Spleen (tissue), 11 donors: ENCODE data around the gene HGFAC. TPM values are rescaled to one million over a fixed set of nuclear protein-coding genes. Genes with fewer than 3 reads are reported as not detected.
A peak's percentile ranks its signal among the peaks of the same experiment; 100 is the strongest.

ENCODE experiments used
- DNase-seq: peaks from one replicate; pipeline ENCODE4 v3.0.0-alpha.2; 2020
- H3K27ac ChIP-seq, 8 donors: fragments of 200-600 bp; sonication (generic) in 7 of 8; 1 replicate in 4 of 8; 2 replicates in 4 of 8; pipeline versions ENCODE4 v1.5.0 to v1.8.0; 2016 to 2021; ENCODE audit warnings: inconsistent platforms in 4 of 8, mild to moderate bottlenecking in 4 of 8, moderate library complexity in 1 of 8
- H3K27me3 ChIP-seq, 7 donors: fragments of 200-600 bp; sonication (generic) in 6 of 7; replicated peaks in 1 of 7; 1 replicate in 4 of 7; 2 replicates in 3 of 7; pipeline versions ENCODE4 v1.5.0 to v1.8.0; 2016 to 2021; ENCODE audit warnings: inconsistent platforms in 3 of 7, mild to moderate bottlenecking in 1 of 7
- H3K36me3 ChIP-seq, 6 donors: fragments of 200-600 bp; sonication (generic) in 5 of 6; 1 replicate in 4 of 6; 2 replicates in 2 of 6; pipeline versions ENCODE4 v1.5.0 to v1.8.0; 2016 to 2021; ENCODE audit warnings: inconsistent platforms in 2 of 6
- H3K4me1 ChIP-seq, 6 donors: fragments of 200-600 bp; sonication (generic) in 5 of 6; 1 replicate in 3 of 6; 2 replicates in 3 of 6; pipeline versions ENCODE4 v1.5.0 to v1.8.0; 2016 to 2021; ENCODE audit warnings: inconsistent platforms in 3 of 6
- H3K4me3 ChIP-seq, 8 donors: fragments of 200-600 bp; sonication (generic) in 7 of 8; 1 replicate in 4 of 8; 2 replicates in 4 of 8; pipeline versions ENCODE4 v1.5.0 to v1.8.0; 2016 to 2021; ENCODE audit warnings: inconsistent platforms in 4 of 8, mild to moderate bottlenecking in 4 of 8, moderate library complexity in 2 of 8
- H3K9me3 ChIP-seq, 8 donors: fragments of 200-600 bp; sonication (generic) in 7 of 8; 1 replicate in 4 of 8; 2 replicates in 4 of 8; pipeline versions ENCODE4 v1.5.0 to v1.8.0; 2016 to 2021; ENCODE audit warnings: inconsistent platforms in 4 of 8
- POLR2A ChIP-seq, 3 donors: fragments of 450-650 bp; IDR thresholded peaks; one replicate each; pipeline ENCODE4 v1.5.1; 2017; ENCODE audit warnings: antibody characterized with exemption in 3 of 3, mild to moderate bottlenecking in 1 of 3
- POLR2AphosphoS5 ChIP-seq, 3 donors: sonication (generic); formaldehyde crosslinking; IDR thresholded peaks; one replicate each; pipeline ENCODE4 v1.5.1; 2017; ENCODE audit warnings: antibody characterized with exemption in 3 of 3
- WGBS, 5 donors: extraction: QIAGEN DNeasy Blood & Tissue Kit in 3 of 5; methylation state at CpG; one replicate each; pipeline versions ENCODE4 v1.1.5 to v1.1.7; 2013 to 2018; 5-methylcytosine and 5-hydroxymethylcytosine counted together
- intact Hi-C: fragments of 100-400 bp; cut with DNase I; formaldehyde crosslinking; loops from one replicate; pipeline ENCODE4 v1.15.0; 2023; ENCODE audit warnings: low total_unique reads
- polyA plus RNA-seq, 3 donors: library from polyadenylated mRNA; stranded (reverse); fragments of 200-250 nt; gene quantifications; one replicate each; pipeline ENCODE4 v1.2.1, GENCODE V29; 2013
- total RNA-seq, 7 donors: library from RNA; depleted of rRNA in 3 of 7; stranded (reverse); fragments of >200 nt in 3 of 7; fragmentation: NEBNext Ultra II Directional in 4 of 7; extraction: Animal tissue kit (Norgen Biotek cat#: 25700) in 4 of 7; gene quantifications; one replicate each; pipeline versions ENCODE4 v1.1.0 to v1.2.1, GENCODE V29; 2016 to 2021
- TF ChIP-seq, protein P1 (sequence below), 11 experiments: fragments of 200-600 bp in 7 of 11; fragments of 450-650 bp in 4 of 11; sonication (generic) in 4 of 11; IDR thresholded peaks in 8 of 11; conservative IDR thresholded peaks in 3 of 11; 1 replicate in 7 of 11; 2 replicates in 4 of 11; pipeline versions ENCODE4 v1.4.0 to v1.8.0; 2016 to 2021; ENCODE audit warnings: antibody characterized with exemption in 11 of 11, inconsistent platforms in 4 of 11, mild to moderate bottlenecking in 1 of 11
- donor health status: healthy with polysubstance abuse.
- donor health status: DM: no; HTN: no; CAD: no; lungs with moderate emphysema.
- donor health status: DM: no; HTN: no; CAD: no.
- donor health status: Bipolar disorder and iron deficiency.
- donor health status: healthy.
- donor health status: DM: no; HTN: no; CAD: no.
- donor health status: DM: yes; HTN: yes; CAD: no.

Gene HGFAC
- total and polyA plus RNA-seq, 10 donors = 0.11 to 0.47 (median 0.32) TPM; not detected in 5

GRCh38 chr4:3468154-3468553, 26.4 kb downstream of the HGFAC start:
- H3K9me3 ChIP-seq = no peaks in the 10 kb centered on the region
- H3K27ac ChIP-seq = no peak overlapping the region
- no peaks in the 10 kb centered on the region for H3K36me3 ChIP-seq
- TF ChIP-seq POLR2AphosphoS5 (IDR thresholded peaks at IDR 0.05) (no peak), POLR2A (IDR thresholded peaks at IDR 0.05) (no peak)
- TF ChIP-seq, protein P1, sequence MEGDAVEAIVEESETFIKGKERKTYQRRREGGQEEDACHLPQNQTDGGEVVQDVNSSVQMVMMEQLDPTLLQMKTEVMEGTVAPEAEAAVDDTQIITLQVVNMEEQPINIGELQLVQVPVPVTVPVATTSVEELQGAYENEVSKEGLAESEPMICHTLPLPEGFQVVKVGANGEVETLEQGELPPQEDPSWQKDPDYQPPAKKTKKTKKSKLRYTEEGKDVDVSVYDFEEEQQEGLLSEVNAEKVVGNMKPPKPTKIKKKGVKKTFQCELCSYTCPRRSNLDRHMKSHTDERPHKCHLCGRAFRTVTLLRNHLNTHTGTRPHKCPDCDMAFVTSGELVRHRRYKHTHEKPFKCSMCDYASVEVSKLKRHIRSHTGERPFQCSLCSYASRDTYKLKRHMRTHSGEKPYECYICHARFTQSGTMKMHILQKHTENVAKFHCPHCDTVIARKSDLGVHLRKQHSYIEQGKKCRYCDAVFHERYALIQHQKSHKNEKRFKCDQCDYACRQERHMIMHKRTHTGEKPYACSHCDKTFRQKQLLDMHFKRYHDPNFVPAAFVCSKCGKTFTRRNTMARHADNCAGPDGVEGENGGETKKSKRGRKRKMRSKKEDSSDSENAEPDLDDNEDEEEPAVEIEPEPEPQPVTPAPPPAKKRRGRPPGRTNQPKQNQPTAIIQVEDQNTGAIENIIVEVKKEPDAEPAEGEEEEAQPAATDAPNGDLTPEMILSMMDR (IDR thresholded peaks at IDR 0.05 in 8 of 11, conservative IDR thresholded peaks at IDR 0.05 in 3 of 11) = no peak
- H3K4me1 ChIP-seq = peaks cover 0 to 9% (median 5%) of the 10 kb centered on the region in 6 donors
- H3K4me3 ChIP-seq = no peak overlapping the region
- 86 to 98% (median 91%) methylated on average over 10 of the region's 10 CpGs for WGBS, 5 donors
- peaks cover 0 to 67% (median 29%) of the 10 kb centered on the region in 7 donors for H3K27me3 ChIP-seq
- intact Hi-C loops = no loop called here
- peak; percentile 30 for DNase-seq

GRCh38 chr4:3468804-3469203, 27.0 kb downstream of the HGFAC start:
- no peaks in the 10 kb centered on the region for H3K9me3 ChIP-seq
- H3K27ac ChIP-seq = no peak overlapping the region
- H3K36me3 ChIP-seq = no peaks in the 10 kb centered on the region
- intact Hi-C loops = no loop called here
- H3K4me1 ChIP-seq = peaks cover 0 to 2% (median 0%) of the 10 kb centered on the region in 6 donors
- no peak overlapping the region for H3K4me3 ChIP-seq
- no peak for DNase-seq
- H3K27me3 ChIP-seq = peaks cover 0 to 67% (median 22%) of the 10 kb centered on the region in 7 donors
- TF ChIP-seq, protein P1 (IDR thresholded peaks at IDR 0.05 in 8 of 11, conservative IDR thresholded peaks at IDR 0.05 in 3 of 11) = no peak
- TF ChIP-seq POLR2A (IDR thresholded peaks at IDR 0.05) (no peak), POLR2AphosphoS5 (IDR thresholded peaks at IDR 0.05) (no peak)
- WGBS, 5 donors = 83 to 99% (median 93%) methylated on average over 11 of the region's 11 CpGs

DNA sequence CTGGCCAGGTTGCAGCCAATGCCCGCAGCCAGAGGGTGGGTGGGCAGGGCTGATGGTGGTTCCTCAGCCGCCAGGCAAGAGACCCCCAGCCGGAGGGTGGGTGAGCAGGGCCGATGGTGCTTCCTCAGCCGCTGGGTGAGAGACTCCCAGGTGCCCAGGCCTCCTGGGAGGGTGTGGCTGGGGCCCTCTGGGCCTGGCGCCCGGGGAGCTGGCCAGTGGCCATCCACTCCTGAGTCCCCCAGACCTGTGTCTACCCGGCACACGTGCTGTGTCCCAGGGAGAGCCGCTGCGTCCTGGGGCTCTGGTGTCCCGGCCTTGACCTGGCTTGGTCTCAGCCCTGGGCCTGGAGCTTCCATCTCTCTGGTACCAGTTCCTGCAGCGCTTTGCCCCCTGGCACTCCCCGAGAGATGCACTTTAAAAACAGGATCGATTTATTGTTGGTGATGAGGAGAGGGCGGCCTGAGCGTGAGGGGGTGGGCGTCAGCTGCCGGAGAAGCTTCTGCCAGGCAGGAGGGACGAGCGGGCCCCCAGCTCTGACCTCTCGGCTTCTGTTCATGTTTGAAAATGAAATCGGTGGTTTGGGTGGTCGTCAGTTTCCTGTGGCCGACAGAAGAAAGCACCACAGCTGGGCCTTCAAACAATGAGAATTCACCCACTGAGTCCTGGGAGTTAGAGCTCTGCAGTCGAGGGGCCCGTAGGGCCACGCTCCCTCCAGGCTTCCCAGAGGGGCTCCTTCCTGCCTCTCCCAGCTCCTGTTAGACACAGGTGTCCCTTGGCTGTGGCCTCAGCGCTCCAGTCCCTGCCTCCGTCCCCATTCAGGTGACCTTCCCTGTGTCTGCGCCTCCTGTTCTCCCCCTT, 27.8 kb downstream of the HGFAC start:
- intact Hi-C loops = no loop called here
- DNase-seq = peak; percentile 50
- TF ChIP-seq, protein P1 (IDR thresholded peaks at IDR 0.05 in 8 of 11, conservative IDR thresholded peaks at IDR 0.05 in 3 of 11) = no peak

More for the DNA sequence above, 27.8 kb downstream of the HGFAC start:
- Histone ChIP-seq H3K4me3 (no peak overlapping the region), H3K36me3 (no peaks in the 10 kb centered on the region), H3K9me3 (no peaks in the 10 kb centered on the region), H3K4me1 (no peaks in the 10 kb centered on the region), H3K27me3 (peaks cover 0 to 67% (median 17%) of the 10 kb centered on the region in 7 donors), H3K27ac (no peak overlapping the region)
- 79 to 85% (median 82%) methylated on average over 28 to 31 of the region's 31 CpGs for WGBS, 5 donors
